OCI-LY1 (cell line): ENCODE data around the gene GPR137B.
A peak's percentile ranks its signal among the peaks of the same experiment; 100 is the strongest.

Source experiments
- H2AFZ ChIP-seq: fragments of 200-600 bp; sonication (generic), shearing (Covaris generic); 2 replicates; pipeline ENCODE4 v1.6.0; 2014; ENCODE audit warnings: antibody characterized with exemption, mild to moderate bottlenecking, low read length
- H3F3A ChIP-seq: fragments of 200-600 bp; sonication (generic), shearing (Covaris generic); 2 replicates; pipeline ENCODE4 v1.6.0; 2014; ENCODE audit warnings: mild to moderate bottlenecking, antibody characterized with exemption, low read length, moderate library complexity; ENCODE audit not compliant: insufficient read depth
- H3K27ac ChIP-seq: fragments of 200-600 bp; sonication (generic); 2 replicates; pipeline ENCODE4 v1.5.1; 2014; ENCODE audit warnings: low read length, mixed run types, mild to moderate bottlenecking, low read depth; ENCODE audit not compliant: poor library complexity, severe bottlenecking
- H3K27me3 ChIP-seq: fragments of 200-600 bp; sonication (generic); 2 replicates; pipeline ENCODE4 v1.6.0; 2014; ENCODE audit warnings: antibody characterized with exemption, mild to moderate bottlenecking, low read length, moderate library complexity; ENCODE audit not compliant: insufficient read depth
- H3K36me3 ChIP-seq: fragments of 200-600 bp; sonication (generic); 2 replicates; pipeline ENCODE4 v1.6.1; 2014; ENCODE audit warnings: mild to moderate bottlenecking, antibody characterized with exemption, low read length, moderate library complexity, mixed read lengths; ENCODE audit not compliant: insufficient read depth
- H3K4me1 ChIP-seq: fragments of 200-600 bp; sonication (generic); 2 replicates; pipeline ENCODE4 v1.5.1; 2014; ENCODE audit warnings: mild to moderate bottlenecking, low read length, moderate library complexity; ENCODE audit not compliant: insufficient read depth, severe bottlenecking
- H3K4me2 ChIP-seq: fragments of 200-600 bp; sonication (generic), shearing (Covaris generic); 2 replicates; pipeline ENCODE4 v1.6.1; 2014; ENCODE audit warnings: low read length
- H3K4me3 ChIP-seq: fragments of 200-600 bp; sonication (generic); 2 replicates; pipeline ENCODE4 v1.5.1; 2014; ENCODE audit warnings: low read length, low read depth, mild to moderate bottlenecking, mixed read lengths; ENCODE audit not compliant: poor library complexity, severe bottlenecking
- H3K79me2 ChIP-seq: fragments of 200-600 bp; shearing (Covaris generic); 2 replicates; pipeline ENCODE4 v1.6.1; 2016; ENCODE audit warnings: mixed run types, low read length, mixed read lengths; ENCODE audit not compliant: insufficient read depth
- H3K9ac ChIP-seq: fragments of 200-600 bp; sonication (generic), shearing (Covaris generic); 2 replicates; pipeline ENCODE4 v1.6.1; 2014; ENCODE audit warnings: mild to moderate bottlenecking, low read length, mixed read lengths
- H3K9me2 ChIP-seq: fragments of 200-600 bp; sonication (generic), shearing (Covaris generic); 2 replicates; pipeline ENCODE4 v1.6.1; 2014; ENCODE audit warnings: low read depth, mild to moderate bottlenecking, low read length, mixed read lengths
- H3K9me3 ChIP-seq: fragments of 200-600 bp; shearing (Covaris generic); 2 replicates; pipeline ENCODE4 v1.6.1; 2014; ENCODE audit warnings: low read length, mixed read lengths
- H4K20me1 ChIP-seq: fragments of 200-600 bp; sonication (generic), shearing (Covaris generic); 2 replicates; pipeline ENCODE4 v1.6.0; 2016; ENCODE audit warnings: mild to moderate bottlenecking, low read length; ENCODE audit not compliant: insufficient read depth
- EZH2 ChIP-seq: fragments of 200-600 bp; sonication (generic), shearing (Covaris generic); IDR thresholded peaks from 2 replicates; pipeline ENCODE4 v1.8.0; 2017; ENCODE audit warnings: borderline replicate concordance, mixed run types, mild to moderate bottlenecking, antibody characterized with exemption, low read length, moderate library complexity, mixed read lengths
- TF ChIP-seq, protein P1 (sequence below): fragments of 200-600 bp; sonication (generic), shearing (Covaris generic); IDR thresholded peaks from 2 replicates; pipeline ENCODE4 v1.5.1; 2017; ENCODE audit warnings: mild to moderate bottlenecking, antibody characterized with exemption, low read length, moderate library complexity, mixed read lengths

Gene GPR137B

DNA sequence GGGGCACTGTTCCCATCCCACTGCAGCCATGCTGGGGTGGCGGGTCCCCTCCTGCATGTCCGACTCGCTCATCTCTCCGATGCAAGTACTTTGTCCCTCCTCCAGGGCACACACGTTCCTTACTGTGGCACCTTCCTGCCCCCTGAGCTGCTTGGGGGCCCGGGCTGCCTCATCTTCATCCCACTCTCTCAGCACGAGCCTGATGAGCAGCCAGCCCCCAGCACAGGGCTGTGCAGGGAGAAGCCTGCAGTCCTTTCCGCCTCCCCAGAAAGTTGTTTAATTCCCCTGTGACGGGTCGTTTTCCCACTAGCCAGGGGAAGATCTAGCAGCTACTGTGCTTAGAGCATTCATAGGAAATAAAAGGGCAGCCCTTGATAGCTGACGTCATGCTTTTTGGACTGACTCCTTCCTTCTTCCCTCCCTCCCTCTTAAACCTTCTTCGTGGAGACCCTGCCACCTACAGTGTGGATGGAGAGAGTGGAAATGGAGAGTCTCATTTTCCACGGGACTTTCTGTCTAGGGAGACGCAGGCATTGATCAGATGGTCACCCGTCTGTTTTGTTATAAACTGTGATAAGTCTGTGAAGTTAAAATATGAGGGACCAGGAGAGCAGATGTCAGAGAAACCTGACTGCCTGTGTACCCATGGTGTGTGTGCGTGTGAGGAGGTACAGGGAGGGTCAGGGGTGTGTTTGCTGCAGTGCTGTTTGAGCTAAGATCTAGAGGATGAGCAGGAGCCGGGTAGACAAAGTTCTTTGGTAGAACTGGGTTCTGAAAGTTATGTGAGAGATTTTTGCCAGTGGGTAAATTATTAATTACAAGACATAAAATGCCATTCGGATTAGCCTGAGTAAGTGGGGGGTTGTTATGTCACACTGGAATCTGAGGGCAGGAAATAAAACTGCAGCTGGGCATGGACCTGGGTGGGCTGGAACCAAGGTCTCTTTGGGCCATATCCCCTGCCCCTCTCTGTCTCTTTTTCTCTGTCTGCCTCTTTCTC lies 34.3 kb downstream of the GPR137B start:
- Histone ChIP-seq H4K20me1 (no peaks in the 10 kb centered on the region), H2AFZ (no peak overlapping the region), H3K4me3 (no peak overlapping the region), H3K79me2 (no peaks in the 10 kb centered on the region), H3K27me3 (no peaks in the 10 kb centered on the region), H3K27ac (peak overlapping the region; percentile 72), H3F3A (no peaks in the 10 kb centered on the region; the same call in 1 of the 2 replicates), H3K9me3 (no peaks in the 10 kb centered on the region), H3K4me1 (peaks cover 25% of the 10 kb centered on the region), H3K4me2 (no peak overlapping the region), H3K9me2 (no peaks in the 10 kb centered on the region), H3K36me3 (peaks cover 22% of the 10 kb centered on the region; the same call in 1 of the 2 replicates), H3K9ac (no peak overlapping the region; the same call in 1 of the 2 replicates)
- no peak for TF ChIP-seq EZH2
- TF ChIP-seq, protein P1, sequence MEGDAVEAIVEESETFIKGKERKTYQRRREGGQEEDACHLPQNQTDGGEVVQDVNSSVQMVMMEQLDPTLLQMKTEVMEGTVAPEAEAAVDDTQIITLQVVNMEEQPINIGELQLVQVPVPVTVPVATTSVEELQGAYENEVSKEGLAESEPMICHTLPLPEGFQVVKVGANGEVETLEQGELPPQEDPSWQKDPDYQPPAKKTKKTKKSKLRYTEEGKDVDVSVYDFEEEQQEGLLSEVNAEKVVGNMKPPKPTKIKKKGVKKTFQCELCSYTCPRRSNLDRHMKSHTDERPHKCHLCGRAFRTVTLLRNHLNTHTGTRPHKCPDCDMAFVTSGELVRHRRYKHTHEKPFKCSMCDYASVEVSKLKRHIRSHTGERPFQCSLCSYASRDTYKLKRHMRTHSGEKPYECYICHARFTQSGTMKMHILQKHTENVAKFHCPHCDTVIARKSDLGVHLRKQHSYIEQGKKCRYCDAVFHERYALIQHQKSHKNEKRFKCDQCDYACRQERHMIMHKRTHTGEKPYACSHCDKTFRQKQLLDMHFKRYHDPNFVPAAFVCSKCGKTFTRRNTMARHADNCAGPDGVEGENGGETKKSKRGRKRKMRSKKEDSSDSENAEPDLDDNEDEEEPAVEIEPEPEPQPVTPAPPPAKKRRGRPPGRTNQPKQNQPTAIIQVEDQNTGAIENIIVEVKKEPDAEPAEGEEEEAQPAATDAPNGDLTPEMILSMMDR, result no peak

DNA sequence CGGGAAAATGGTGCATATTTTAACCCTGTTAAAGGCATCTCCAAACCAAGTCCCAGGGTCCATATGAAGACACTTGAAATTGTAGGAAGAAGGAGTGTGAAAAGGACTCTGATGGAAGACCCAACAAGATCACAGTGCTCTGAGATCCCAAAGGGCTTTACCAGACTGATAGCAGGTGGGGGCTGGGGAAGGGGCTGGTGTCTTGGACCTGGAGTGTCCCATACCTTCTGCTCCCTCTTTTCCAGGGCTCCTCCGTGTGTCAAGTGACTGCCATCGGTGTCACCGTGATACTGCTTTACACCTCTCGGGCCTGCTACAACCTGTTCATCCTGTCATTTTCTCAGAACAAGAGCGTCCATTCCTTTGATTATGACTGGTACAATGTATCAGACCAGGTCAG lies 37.3 kb downstream of the GPR137B start:
- Histone ChIP-seq H4K20me1 (no peaks in the 10 kb centered on the region), H3K4me2 (no peak overlapping the region), H3K27me3 (no peaks in the 10 kb centered on the region), H3K9me3 (no peaks in the 10 kb centered on the region), H3K27ac (no peak overlapping the region), H3K9me2 (no peaks in the 10 kb centered on the region), H3K36me3 (peaks cover 35% of the 10 kb centered on the region; the same call in 1 of the 2 replicates), H3K4me3 (no peak overlapping the region), H3K79me2 (no peaks in the 10 kb centered on the region), H2AFZ (no peak overlapping the region), H3K4me1 (peaks cover 20% of the 10 kb centered on the region), H3F3A (no peaks in the 10 kb centered on the region), H3K9ac (no peak overlapping the region)
- TF ChIP-seq EZH2, result no peak
- TF ChIP-seq, protein P1, result no peak

DNA sequence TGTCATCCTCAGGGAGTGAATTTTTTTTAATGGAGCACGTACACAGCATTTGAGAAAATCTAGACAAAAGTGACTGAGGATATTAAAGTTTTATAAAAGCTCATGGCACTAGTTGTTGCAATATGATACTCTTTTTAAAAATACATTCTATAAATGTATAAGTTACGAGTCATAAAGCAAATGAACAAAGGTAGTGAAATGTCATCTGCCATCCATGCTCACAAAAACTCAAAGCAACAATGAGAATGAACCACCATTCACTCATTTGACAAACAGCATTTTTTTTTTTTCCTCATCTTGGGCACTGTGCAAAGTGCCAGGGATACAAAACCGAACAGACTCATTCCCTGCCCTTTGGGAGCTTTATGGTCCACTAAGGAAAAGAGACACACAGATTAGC lies 38.7 kb downstream of the GPR137B start:
- H3K9ac ChIP-seq, result no peak overlapping the region
- TF ChIP-seq, protein P1, result no peak
- no peak for TF ChIP-seq EZH2
- H3K4me3 ChIP-seq, result no peak overlapping the region
- no peak overlapping the region for H2AFZ ChIP-seq
- H3K4me2 ChIP-seq, result no peak overlapping the region
- no peaks in the 10 kb centered on the region for H3F3A ChIP-seq
- H3K36me3 ChIP-seq, result peaks cover 45% of the 10 kb centered on the region; the same call in 1 of the 2 replicates
- no peaks in the 10 kb centered on the region for H3K9me2 ChIP-seq
- no peaks in the 10 kb centered on the region for H3K9me3 ChIP-seq
- H3K79me2 ChIP-seq, result no peaks in the 10 kb centered on the region
- H3K27ac ChIP-seq, result no peak overlapping the region
- peaks cover 6% of the 10 kb centered on the region for H3K4me1 ChIP-seq
- no peaks in the 10 kb centered on the region for H3K27me3 ChIP-seq
- H4K20me1 ChIP-seq, result no peaks in the 10 kb centered on the region
